Measurements from ENCODE around the gene ATXN7L3.

The ATXN7L3 gene

DNA sequence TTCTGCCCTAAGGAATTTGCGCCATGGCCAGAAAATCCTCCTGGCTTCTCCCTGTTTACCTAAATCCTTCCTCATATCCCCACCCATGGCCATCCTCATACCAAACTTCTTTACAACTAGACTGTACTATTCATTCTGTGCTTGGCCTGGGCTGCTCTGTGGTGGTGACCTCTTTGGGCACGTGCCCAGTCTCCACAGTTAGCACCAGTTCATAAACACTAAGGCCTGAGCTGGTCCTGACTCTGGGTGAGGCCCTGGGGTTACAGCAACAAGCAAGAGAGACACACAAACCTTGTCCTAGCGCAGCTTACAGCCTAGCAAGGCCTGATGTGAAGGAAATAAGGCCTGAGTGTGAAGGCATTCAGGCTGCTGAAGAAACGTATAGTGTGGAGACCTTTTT is 3.1 kb upstream of the ATXN7L3 start:
- no peak for DNase-seq (ENCODE audit: low read depth, low spot score)
- in situ Hi-C loops (cut with HindIII; ENCODE audit: low sequenced_read_pairs) = no loop called here
- H3K4me3 ChIP-seq (ENCODE audit: low read depth, low read length) = no peak overlapping the region
- TF ChIP-seq, protein P1, sequence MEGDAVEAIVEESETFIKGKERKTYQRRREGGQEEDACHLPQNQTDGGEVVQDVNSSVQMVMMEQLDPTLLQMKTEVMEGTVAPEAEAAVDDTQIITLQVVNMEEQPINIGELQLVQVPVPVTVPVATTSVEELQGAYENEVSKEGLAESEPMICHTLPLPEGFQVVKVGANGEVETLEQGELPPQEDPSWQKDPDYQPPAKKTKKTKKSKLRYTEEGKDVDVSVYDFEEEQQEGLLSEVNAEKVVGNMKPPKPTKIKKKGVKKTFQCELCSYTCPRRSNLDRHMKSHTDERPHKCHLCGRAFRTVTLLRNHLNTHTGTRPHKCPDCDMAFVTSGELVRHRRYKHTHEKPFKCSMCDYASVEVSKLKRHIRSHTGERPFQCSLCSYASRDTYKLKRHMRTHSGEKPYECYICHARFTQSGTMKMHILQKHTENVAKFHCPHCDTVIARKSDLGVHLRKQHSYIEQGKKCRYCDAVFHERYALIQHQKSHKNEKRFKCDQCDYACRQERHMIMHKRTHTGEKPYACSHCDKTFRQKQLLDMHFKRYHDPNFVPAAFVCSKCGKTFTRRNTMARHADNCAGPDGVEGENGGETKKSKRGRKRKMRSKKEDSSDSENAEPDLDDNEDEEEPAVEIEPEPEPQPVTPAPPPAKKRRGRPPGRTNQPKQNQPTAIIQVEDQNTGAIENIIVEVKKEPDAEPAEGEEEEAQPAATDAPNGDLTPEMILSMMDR (IDR thresholded peaks at IDR 0.05; ENCODE audit: low read depth, low read length) = no peak

DNA sequence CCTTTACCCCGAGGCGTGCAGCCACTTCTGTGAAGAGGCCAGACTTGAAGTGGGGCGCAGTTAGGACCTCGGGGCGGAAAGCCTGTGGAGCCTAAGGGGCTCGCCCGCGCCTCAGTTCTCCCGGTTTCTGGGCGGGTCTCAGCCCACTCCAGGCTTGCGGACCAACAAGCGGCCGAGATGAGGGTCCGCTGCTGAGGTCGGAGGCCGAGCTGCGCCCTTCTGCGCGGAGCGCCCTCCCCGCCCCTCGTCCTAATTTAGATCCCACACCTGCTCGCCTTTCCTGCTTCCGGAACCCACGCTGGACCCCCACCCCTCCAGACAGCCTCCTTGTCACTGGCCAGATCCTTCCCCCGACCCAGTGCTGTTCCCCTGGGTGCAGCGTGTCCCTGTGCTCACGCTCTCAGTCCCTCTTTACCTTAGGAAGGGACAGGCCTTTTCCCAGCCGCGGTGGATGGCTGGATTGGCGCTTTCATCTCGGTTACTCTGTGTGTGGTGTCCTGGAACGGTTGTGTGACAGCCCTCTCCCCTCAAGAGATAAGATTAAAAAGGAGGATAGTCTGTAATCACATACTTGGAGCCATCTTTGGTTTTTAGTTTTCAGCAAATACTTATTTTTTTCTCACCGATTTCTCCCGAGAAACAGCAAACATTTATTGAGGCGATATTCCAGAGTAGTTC is 933 bp upstream of the ATXN7L3 start:
- TF ChIP-seq, protein P1 (IDR thresholded peaks at IDR 0.05; ENCODE audit: low read depth, low read length) = no peak

DNA sequence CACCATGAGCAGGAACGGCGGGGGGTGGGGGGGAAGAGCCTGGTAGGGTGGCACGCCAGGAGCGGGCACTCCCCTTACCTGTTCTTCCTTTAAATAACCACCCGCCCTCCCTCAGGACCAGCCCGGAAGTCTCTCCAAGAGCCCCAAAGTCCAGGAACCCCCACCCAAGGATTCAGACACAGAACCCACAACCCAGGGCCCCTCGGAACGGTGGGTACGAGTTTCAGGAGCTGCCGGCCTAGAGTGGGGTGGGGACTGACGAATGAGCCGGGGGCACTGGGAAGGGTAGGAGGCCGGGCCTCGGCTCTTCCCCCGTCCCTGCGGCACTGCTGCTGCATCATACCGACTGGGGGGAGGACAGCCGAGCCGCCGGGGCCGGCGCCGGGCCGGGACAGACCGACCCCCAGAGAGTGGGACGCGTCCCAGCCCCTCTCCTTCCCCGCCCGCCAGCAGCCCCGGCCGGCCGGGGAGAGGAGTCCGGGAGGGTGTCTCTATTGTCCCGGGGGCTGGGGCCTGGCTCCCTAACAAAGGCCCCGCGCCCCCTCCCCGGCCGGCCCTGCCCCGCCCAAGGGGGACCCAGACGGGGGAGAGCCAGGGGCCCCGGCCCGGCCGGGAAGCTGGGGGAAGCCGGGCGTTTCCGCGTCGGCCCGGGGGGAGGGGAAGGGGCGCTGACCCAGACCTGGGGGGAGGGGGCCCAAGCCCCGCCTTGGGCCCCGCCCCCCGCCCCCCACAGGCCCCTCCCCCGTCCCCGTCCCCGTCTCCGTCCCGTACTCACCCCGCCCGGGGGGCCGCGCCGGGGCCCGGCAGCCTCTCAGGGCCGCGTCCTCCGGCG is 747 bp downstream of the ATXN7L3 start:
- peak overlapping the region; percentile 77 for H3K4me3 ChIP-seq (ENCODE audit: low read depth, low read length)
- in situ Hi-C loops (cut with HindIII; ENCODE audit: low sequenced_read_pairs) = no loop called here
- TF ChIP-seq, protein P1 (IDR thresholded peaks at IDR 0.05; ENCODE audit: low read depth, low read length) = no peak
- DNase-seq (ENCODE audit: low read depth, low spot score) = peak; percentile 36

More for the DNA sequence above, 933 bp upstream of the ATXN7L3 start:
- peak overlapping the region; percentile 66 for H3K4me3 ChIP-seq (ENCODE audit: low read depth, low read length)
- DNase-seq (ENCODE audit: low read depth, low spot score) = no peak
- in situ Hi-C loops (cut with HindIII; ENCODE audit: low sequenced_read_pairs) = no loop called here

DNA sequence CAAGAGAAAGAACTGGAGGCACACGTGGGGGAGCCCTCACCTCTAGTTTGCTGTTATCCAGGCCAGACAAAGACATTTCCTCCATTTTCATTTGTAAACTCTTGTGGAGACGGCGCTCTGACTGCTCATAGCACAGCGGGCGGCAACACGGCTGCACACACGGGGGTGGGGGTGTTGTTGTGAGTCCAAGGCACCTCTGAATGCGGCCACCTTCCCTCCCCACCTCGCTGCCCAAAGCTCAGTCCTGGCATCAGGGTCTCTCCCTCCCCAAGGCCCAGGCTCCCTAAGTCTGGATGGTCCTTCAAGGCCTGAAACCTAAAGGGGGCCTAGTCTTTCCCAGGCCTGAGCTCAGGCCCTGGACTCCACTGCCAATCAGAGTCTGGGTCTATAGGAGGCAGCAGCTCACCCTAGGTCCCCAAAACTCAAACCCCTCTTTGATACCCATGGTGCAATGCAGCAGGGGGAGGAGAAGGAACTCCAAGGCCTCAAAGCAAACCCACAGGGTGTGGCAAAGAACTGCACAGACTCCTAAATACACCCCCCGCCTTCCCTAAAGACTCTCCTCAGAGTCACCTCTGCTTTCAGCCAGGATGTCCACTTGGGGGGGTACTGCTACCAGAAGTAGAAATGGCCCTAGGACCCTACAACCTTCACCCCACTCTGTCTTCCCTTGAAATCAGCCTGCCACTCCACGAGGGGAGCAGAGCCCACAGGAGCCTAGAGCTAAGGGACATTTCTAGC is 1.5 kb downstream of the ATXN7L3 start:
- TF ChIP-seq, protein P1 (IDR thresholded peaks at IDR 0.05; ENCODE audit: low read depth, low read length) = peak; percentile 28
- peak overlapping the region; percentile 77 for H3K4me3 ChIP-seq (ENCODE audit: low read depth, low read length)
- in situ Hi-C loops (cut with HindIII; ENCODE audit: low sequenced_read_pairs) = no loop called here
- DNase-seq (ENCODE audit: low read depth, low spot score) = peak; percentile 43

DNA sequence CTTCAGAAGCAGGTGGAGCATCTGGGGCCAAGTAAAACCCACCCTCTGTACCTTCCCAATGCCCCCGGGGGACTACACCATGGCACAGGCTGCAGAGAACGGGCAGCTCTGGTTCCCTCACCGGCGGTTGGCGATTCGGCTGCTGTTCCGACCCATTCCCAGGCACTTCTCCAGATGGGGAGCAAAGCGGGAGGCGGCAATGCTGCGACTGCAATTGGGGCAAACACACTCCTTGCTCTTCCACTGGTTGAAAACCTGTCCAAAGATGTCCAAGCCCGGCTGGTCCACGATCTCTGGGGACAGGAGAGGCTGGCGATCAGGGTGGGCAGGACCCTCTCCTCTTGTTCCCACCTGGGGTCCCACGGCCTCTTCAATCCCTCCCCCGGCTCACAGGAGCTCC is 2.6 kb downstream of the ATXN7L3 start:
- in situ Hi-C loops (cut with HindIII; ENCODE audit: low sequenced_read_pairs) = no loop called here
- no peak overlapping the region for H3K4me3 ChIP-seq (ENCODE audit: low read depth, low read length)
- TF ChIP-seq, protein P1 (IDR thresholded peaks at IDR 0.05; ENCODE audit: low read depth, low read length) = no peak
- no peak for DNase-seq (ENCODE audit: low read depth, low spot score)

DNA sequence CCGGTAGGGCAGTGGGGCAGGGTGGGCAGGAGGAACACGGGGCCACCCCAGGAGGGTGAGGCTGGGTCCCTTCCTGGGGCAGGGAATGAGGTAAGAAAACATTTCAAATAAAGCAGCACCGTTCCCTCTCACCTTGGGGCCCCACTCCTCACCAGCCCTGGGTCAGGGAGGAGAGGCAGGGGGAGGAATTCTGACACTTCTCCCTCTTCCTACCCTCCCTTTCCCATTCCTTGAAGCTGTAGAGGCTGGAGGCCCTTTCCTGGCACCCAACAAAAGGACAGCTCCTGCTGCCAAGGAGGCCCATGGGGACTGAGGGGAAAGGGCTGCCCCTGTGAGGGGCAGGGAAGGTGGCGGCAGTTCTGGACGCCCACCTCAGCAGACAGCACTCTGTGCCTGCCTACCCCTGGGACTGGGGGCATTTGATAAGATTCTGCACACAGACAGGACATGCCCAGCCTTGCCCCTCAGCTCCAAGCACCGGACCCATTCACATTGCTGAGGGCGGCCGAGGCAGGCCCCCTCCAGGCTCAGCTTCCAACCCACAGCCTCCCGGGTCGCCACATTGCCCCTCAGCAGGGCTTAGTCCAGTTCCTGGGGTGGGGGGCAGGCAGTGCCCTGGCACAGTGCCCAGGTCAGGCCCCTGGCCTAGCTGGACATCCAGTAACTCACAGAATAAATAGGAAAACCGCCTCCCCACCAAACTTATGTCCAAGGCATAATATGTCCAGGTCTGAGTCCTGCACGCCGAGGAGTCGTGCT is 6.2 kb downstream of the ATXN7L3 start:
- in situ Hi-C loops (cut with HindIII; ENCODE audit: low sequenced_read_pairs) = no loop called here
- DNase-seq (ENCODE audit: low read depth, low spot score) = no peak
- H3K4me3 ChIP-seq (ENCODE audit: low read depth, low read length) = no peak overlapping the region
- TF ChIP-seq, protein P1 (IDR thresholded peaks at IDR 0.05; ENCODE audit: low read depth, low read length) = no peak
